HCT116 (cell line): Measurements from ENCODE around the gene STK39.

Experiments used
- EGR1 ChIP-seq: IDR thresholded peaks from 2 replicates; pipeline ENCODE4 v1.6.1; 2012; ENCODE audit warnings: low read depth
- EZH2 ChIP-seq: fragments of 200-600 bp; sonication (generic); IDR thresholded peaks from 2 replicates; pipeline ENCODE4 v1.6.1; 2017; ENCODE audit warnings: antibody characterized with exemption, mixed run types
- EZH2phosphoT487 ChIP-seq: fragments of 200-600 bp; IDR thresholded peaks from 2 replicates; pipeline ENCODE4 v1.6.1; 2018; ENCODE audit warnings: antibody characterized with exemption, borderline replicate concordance
- JUND ChIP-seq: IDR thresholded peaks from 2 replicates; pipeline ENCODE4 v1.6.1; 2012
- POLR2A ChIP-seq: IDR thresholded peaks from 2 replicates; pipeline ENCODE4 v1.7.0; 2011; ENCODE audit warnings: borderline replicate concordance; ENCODE audit not compliant: insufficient read depth, insufficient read length; ENCODE audit errors: extremely low read depth
- POLR2AphosphoS5 ChIP-seq: IDR thresholded peaks from 2 replicates; pipeline ENCODE4 v1.6.1; 2011; ENCODE audit warnings: mild to moderate bottlenecking, low read depth, low read length, moderate library complexity
- RAD21 ChIP-seq: IDR thresholded peaks from 2 replicates; pipeline ENCODE4 v1.6.1; 2012; ENCODE audit warnings: low read depth, mild to moderate bottlenecking
- SIN3A ChIP-seq: IDR thresholded peaks from 2 replicates; pipeline ENCODE4 v1.6.1; 2012; ENCODE audit warnings: low read depth
- ZNF274 ChIP-seq: fragments of 200-500 bp; sonication (Bioruptor generic); IDR thresholded peaks from 2 replicates; pipeline ENCODE4 v1.6.1; 2014; ENCODE audit warnings: mild to moderate bottlenecking, low read depth, low read length, inconsistent platforms
- TF ChIP-seq, protein P1 (sequence below), 3 experiments: fragments of 200-600 bp in 1 of 3; sonication (generic) in 1 of 3; IDR thresholded peaks in 2 of 3; conservative IDR thresholded peaks in 1 of 3; 2 replicates each; pipeline ENCODE4 v1.5.1; 2012 to 2017; ENCODE audit warnings: low read depth in 2 of 3, low read length in 2 of 3, antibody characterized with exemption in 1 of 3, borderline replicate concordance in 1 of 3, control low read depth in 1 of 3, mild to moderate bottlenecking in 1 of 3, mixed read lengths in 1 of 3, mixed run types in 1 of 3, moderate library complexity in 1 of 3; ENCODE audit not compliant: insufficient read depth in 1 of 3

GRCh38 chr2:168135121-168135520 lies 112.3 kb downstream of the STK39 start:
- no peak for TF ChIP-seq POLR2A
- TF ChIP-seq ZNF274 = no peak
- TF ChIP-seq JUND = no peak
- TF ChIP-seq, protein P1, sequence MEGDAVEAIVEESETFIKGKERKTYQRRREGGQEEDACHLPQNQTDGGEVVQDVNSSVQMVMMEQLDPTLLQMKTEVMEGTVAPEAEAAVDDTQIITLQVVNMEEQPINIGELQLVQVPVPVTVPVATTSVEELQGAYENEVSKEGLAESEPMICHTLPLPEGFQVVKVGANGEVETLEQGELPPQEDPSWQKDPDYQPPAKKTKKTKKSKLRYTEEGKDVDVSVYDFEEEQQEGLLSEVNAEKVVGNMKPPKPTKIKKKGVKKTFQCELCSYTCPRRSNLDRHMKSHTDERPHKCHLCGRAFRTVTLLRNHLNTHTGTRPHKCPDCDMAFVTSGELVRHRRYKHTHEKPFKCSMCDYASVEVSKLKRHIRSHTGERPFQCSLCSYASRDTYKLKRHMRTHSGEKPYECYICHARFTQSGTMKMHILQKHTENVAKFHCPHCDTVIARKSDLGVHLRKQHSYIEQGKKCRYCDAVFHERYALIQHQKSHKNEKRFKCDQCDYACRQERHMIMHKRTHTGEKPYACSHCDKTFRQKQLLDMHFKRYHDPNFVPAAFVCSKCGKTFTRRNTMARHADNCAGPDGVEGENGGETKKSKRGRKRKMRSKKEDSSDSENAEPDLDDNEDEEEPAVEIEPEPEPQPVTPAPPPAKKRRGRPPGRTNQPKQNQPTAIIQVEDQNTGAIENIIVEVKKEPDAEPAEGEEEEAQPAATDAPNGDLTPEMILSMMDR (IDR thresholded peaks at IDR 0.05 in 2 of 3, conservative IDR thresholded peaks at IDR 0.05 in 1 of 3; ENCODE audit: borderline replicate concordance in 1 of 3, insufficient read depth in 1 of 3, low read depth in 2 of 3, low read length in 2 of 3) = no peak
- no peak for TF ChIP-seq POLR2AphosphoS5
- no peak for TF ChIP-seq RAD21
- TF ChIP-seq EZH2 = no peak
- TF ChIP-seq EZH2phosphoT487 = no peak
- no peak for TF ChIP-seq EGR1
- no peak for TF ChIP-seq SIN3A
